LNCaP clone FGC (cell line): Measurements from ENCODE around the gene CDK5RAP3.

Source experiments
- DNase-seq: peaks from one replicate; pipeline ENCODE4 v3.0.0-alpha.2; 2011; ENCODE audit warnings: low read depth
- H3K4me3 ChIP-seq: 2 replicates; pipeline ENCODE4 v1.5.1; 2011; ENCODE audit warnings: mild to moderate bottlenecking, low read depth, low read length, control low read depth
- CTCF ChIP-seq: IDR thresholded peaks from 2 replicates; pipeline ENCODE4 v1.5.1; 2012; ENCODE audit warnings: mild to moderate bottlenecking; ENCODE audit not compliant: control insufficient read depth, insufficient read depth; ENCODE audit errors: extremely low read depth

Gene CDK5RAP3

DNA sequence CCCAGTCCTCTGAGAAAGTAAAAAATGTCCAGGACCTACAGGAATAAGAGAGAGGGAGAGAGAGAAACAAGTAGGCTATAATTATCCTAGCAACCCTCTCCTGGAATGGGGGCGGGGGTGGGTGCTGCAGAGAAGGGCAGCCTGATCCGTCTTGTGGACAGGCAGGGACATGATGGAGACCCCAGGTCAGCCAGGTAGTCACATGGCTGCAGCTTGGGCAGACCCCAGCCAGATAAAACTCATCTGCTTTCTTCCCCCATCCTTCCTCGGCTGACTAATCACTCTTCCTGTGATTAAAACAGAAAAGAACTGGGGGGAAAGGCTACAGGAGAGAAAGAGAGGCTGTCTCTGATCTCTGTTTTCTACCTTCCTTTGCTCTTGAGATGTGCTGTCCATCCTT, 34.1 kb downstream of the CDK5RAP3 start:
- no peak for TF ChIP-seq CTCF
- no peak overlapping the region for H3K4me3 ChIP-seq
- DNase-seq = no peak

DNA sequence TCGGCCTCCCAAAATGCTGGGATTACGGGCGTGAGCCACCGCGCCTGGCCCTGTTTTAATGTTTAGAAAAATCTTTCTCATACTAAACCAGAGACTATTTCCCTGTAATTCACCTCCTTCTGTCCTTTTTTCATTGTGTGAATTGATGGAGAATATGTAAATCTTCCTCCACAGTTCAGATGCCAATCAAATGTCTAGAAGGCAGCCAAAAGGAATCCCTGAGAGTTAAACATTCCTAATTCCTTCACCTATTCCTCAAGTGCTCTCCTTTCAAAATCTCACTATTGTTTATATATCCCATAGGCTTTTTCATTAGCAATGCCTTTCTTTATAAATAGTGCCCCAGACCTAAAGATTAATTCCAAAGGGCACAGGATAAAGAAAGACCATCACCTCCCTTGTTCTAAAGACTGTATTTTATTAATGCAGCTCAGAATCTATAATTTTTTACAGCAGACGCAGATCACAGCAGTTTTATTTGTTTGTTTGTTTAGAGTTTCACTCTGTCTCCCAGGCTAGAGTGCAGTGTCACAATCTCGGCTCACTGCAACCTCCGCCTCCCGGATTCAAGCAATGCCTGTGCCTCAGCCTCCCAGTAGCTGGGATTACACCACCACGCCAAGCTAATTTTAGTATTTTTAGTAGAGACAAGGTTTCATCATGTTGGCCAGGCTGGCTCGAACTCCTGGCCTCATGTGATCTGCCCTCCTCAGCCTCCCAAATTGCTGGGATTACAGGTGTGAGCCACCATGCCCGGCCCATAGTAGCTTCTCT, 36.2 kb downstream of the CDK5RAP3 start:
- DNase-seq = no peak
- H3K4me3 ChIP-seq = no peak overlapping the region
- TF ChIP-seq CTCF = no peak

- no peak overlapping the region for H3K4me3 ChIP-seq
- no peak for TF ChIP-seq CTCF
- DNase-seq = no peak
Observed at GRCh38 chr17:48010193-48010592, 39.3 kb downstream of the CDK5RAP3 start.

DNA sequence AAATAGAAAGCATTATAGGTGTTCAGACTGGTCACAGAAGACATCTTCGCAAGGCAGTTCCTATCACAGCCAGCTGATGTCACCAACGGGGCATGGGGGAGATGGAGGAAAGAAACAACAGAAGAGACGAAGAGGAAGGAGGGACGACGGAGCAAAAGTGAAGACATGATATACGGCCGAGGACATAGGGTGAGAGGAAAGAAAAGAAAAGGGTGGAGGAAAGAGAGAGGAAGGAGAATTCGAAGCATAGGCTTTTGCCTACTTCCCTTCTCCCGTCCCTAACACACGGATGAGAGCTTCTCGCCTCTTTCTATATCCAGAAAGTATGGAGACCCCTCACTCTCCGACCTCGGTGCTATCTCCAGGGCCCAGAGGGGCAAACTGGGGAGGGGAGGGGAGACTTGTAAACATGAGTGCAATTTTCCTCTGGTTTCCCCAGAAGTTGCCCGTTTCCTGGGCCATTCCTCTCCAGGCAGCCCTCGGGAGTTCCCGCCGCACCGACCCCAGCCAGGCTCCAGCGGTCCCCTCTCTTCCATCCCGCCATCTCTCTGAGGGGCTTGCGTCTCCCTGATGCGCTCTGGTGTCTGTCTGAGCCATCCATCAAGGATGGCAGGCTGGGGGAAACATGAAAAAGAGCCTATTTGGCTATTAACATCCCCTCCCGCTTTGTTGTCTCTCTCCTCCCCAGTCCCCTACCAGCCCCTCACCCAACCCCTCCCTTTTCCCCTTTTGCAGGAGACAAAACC, 40.7 kb downstream of the CDK5RAP3 start:
- DNase-seq = no peak
- TF ChIP-seq CTCF = peak; percentile 45
- H3K4me3 ChIP-seq = no peak overlapping the region

DNA sequence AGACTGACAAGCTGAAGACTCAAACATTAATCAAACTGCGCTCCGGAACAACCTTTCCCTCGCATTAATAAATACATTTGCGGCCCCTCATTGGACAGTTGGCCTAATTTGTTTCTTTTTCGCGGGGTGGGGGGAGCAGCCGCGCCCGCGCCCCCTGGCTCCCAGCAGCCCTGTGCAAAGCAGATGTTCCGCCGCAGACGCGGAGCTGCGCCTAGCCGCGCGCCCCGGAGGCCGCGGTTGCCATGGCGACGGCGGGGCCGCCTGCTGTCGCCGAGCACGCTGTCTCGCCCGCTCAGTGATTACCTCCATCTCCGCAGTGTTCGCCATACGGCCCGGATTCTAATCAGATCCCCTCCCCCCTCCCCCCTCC, 41.2 kb downstream of the CDK5RAP3 start:
- TF ChIP-seq CTCF = no peak
- DNase-seq = no peak
- no peak overlapping the region for H3K4me3 ChIP-seq

- H3K4me3 ChIP-seq = no peak overlapping the region
- no peak for DNase-seq
- no peak for TF ChIP-seq CTCF
Observed at GRCh38 chr17:48012654-48013053, 41.7 kb downstream of the CDK5RAP3 start.
